Right ventricle myocardium inferior (tissue), 1 donor: Measurements from ENCODE around the gene VSIR. TPM values are rescaled to one million over a fixed set of nuclear protein-coding genes. Genes with fewer than 3 reads are reported as not detected.

ENCODE experiments used
- ATAC-seq: fragments of 200-7000 bp; cut with Tn5 transposase; one replicate; pipeline ENCODE4 v1.9.1; 2020; ENCODE audit warnings: mild to moderate bottlenecking, moderate library complexity
- DNase-seq: peaks from one replicate; pipeline ENCODE4 v3.0.0; 2021; ENCODE audit errors: missing footprints
- intact Hi-C: fragments of 100-400 bp; cut with DNase I; formaldehyde crosslinking; loops from one replicate; pipeline ENCODE4 v1.11.0; 2022
- long read RNA-seq: library from polyadenylated mRNA; unstranded; transcript quantifications from one replicate; pipeline ENCODE4 v2.0.0, GENCODE V29; 2021
- total RNA-seq: library from RNA; stranded (reverse); fragmentation: NEBNext Ultra II Directional; extraction: Animal tissue kit (Norgen Biotek cat#: 25700); gene quantifications from one replicate; pipeline ENCODE4 v1.2.1, GENCODE V29; 2021
- donor health status: DM: no; HTN: yes; CAD: no; lungs with severe emphysema.

Gene VSIR
- 140 TPM for total RNA-seq
- long read RNA-seq, full-length matches to known transcripts = 125 of 168 reads
- long read RNA-seq, partial matches to known transcripts = 23 of 168 reads
- long read RNA-seq, other reads (novel, unspliced or antisense) = 20 of 168 reads

DNA sequence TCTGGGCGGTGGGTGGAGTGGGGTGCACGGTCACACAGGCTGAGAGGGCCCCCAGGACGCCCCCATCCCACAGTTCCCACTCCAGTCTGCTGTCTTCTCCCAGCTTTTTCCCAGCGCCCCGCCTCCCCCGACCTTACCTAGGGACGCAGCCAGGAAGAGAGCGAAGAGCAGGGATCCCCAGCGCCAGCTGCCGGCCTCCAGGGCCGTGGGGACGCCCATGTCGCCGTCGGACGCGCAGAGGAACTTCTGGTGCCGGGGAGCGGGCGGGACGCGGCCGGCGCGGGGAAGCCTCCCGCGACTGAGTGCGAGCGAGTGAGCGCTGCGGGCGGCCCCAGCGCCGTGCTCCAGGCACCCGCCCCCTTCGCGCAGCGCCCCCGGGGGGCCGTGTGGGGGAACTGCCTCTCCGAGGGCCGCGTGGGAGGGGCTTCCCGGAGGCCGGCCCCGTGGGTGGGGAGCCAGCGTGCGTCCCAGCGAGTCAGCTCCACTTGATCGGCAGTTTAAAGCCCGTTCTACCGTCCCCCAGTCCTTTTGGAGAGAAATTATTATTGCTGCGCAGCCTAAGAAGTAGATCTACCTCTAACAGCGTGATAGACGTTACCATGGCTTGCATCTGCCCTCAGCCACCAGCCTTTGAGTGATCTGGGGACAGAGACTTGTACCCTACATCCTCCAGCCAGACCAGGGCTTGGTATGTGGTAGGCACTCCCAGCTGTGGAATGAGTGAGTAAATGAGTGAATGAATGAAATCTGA lies at the start of gene VSIR:
Gene VSIR, minus strand, starts transcription at position 300 of the 751 bp plus-strand sequence. Its CDS starts 81 bp downstream, at position 219.
- DNase-seq = peak; percentile 97
- intact Hi-C loops = loop anchor here (1.0 to 2.0 kb wide), 3 partner anchors 27 to 60 kb away; no protein-coding TSS in a partner anchor
- peak; percentile 88 for ATAC-seq

DNA sequence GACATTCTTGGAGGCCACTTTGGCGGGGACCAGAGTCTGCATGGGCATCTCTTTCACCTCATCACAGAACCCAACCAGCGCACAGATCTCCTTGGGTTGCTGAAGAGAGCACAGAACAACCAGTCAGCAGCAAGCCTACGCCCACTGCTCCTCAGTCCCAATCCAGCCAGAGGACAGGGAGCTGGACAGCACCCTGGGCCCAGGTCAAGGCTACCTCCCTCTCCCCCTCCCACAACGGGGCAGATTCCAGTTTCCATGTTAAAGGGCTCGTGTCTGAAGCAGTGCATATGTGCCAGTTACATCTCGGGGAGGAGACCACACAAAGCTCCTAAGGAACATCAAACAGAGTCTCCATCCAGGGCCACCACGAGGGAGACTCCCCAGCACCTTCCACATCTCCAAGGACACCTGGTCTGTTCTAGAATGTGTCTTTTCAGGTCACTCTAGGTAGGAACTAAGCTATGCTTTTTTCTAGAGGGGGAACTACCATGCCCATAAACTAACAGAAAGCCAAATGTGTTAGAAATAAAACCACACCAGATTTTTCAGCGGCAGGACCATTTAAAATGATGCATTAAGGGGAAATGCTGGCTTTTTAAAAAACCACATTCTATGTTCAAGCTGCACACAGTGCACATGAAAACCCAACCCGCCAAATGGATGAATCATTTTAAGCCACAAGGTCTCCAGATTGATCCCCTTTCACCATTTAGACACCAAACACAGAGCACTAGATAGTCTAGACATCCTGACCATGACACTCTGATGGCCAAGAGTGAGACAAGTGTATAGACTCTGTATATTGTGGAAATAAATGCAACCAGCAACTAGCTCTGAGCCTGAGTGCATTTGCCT lies 48.8 kb upstream of the VSIR start:
- intact Hi-C loops = no loop called here
- no peak for DNase-seq

DNA sequence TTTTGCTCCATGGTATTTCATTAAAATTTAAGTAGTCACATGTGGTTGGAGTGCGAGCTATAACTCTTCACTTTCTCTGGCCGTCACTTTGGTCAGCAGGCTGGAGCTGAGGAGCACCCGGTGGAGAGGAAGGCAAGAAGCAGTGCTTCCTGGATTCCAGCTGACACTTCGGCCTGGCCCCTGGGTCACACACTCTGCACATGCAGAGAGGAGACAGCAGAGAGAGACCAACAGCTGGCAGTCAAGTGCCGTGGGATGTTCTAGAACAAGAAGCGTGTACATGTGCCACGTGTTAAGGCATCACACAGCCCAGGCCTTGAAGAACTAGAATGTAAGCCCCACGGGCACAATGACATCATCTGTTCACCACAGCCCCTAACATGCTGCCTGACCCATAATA lies 47.6 kb upstream of the VSIR start:
- no peak for DNase-seq
- intact Hi-C loops = no loop called here

More for the DNA sequence above, 48.8 kb upstream of the VSIR start:
- no peak for ATAC-seq

DNA sequence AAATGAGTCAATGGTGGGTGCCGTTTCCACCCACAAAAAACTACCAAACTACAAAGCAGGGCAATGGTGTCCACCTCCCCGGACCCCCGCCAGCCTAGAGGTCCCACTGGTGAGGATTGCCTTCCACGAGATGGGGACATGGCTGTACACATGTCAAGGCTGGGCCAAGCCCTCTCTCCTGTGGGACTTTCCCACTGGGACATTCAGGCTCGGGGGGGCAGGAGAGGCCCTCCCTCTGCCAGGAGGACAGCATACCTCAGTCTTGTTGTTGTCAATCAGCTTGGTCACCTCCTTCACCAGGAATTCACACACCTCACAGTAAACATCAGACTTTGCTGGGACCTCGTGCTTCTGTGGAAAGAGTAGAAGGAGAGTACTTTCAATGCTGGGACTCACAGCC lies 46.7 kb upstream of the VSIR start:
- ATAC-seq = no peak
- no peak for DNase-seq
- intact Hi-C loops = no loop called here

More for the DNA sequence above, 47.6 kb upstream of the VSIR start:
- ATAC-seq = no peak

DNA sequence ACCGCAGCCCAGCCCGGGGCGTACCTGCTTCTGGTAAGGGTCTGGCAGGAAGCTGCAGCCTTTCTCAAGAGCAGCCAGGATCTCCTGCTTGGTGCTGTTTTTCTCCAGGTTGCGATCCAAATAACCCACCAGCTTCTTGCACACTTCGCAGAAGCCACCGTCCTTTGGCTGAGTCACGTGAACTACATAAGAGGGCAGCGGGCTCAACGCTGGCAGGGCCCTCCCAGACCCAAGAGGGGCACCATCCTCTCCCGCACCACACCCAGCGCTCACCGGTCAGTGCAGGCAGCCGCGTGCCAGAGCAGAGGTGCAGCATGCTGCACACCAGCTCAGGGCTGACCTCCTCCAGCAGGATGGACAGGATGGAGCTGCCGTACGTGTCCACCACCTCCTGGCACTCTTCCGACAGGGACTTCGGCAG lies 46.1 kb upstream of the VSIR start:
- intact Hi-C loops = no loop called here
- no peak for DNase-seq
- no peak for ATAC-seq

DNA sequence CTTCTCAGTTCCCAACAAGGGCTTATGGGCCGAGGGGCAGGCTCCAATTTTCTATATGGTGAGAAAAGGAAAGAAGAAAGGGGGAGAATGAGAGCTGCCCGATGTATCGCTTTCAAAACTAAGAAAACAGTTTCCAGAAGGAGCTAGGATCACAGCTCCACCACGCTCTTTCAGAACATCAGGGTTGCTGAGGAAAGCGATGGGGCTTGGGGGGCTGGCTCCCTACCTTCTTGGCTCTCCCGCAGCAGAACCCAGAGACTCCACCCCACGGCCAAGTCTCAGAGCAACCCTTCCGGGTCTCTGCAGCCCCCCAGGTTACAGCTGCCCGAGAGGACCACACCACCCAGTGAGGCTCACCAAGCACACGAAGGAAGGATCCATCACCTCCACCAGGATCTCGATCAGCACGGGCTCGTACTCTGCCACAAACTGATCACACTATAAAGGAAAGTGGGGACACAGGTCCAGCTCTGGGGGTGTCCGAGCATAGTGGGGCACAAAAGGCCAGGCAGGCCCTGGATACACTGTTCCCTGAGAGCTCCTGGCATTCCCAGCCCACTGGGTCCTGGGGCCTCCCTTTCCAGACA lies 45.4 kb upstream of the VSIR start:
- DNase-seq = no peak
- intact Hi-C loops = no loop called here
- no peak for ATAC-seq

DNA sequence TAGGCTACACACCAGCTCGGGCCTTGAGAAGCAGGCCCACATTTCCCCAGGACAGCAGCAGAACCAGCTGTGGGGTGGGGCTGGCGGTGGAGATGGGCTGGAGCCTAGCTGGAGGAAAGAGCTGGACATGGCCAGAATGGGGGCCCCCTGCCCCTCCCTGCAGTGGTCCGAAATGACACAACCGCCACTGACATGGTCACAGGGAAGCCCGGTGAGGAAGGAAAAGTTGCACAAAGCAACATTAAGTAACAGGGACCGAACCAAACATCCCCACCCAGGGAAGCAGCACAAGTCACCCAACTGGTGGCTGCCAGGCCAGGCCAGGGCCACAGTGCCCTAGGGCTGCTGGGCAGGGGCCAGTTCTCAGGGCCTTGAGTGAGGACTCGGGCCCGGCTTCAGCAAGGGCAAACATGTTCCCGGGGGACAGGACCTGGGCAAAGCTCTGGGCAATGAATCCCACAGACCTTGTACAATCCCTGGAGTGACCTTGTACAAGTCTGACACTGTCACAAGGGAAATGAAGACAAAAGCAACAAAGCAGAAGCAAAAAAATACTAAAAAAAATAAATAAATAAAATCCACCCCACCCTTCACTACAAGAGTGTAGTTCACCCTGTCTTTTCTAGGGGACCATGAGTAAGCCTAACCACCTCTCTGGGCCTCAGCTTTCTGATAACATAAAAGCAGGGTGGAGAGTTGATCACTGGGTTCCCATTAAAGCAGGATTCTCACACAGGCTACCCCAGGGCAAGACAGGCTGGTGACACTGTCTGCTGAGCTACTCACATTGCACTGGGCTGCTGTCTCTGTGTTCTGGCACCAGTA lies 44.7 kb upstream of the VSIR start:
- ATAC-seq (peak; percentile 77), DNase-seq (peak; percentile 89)

DNA sequence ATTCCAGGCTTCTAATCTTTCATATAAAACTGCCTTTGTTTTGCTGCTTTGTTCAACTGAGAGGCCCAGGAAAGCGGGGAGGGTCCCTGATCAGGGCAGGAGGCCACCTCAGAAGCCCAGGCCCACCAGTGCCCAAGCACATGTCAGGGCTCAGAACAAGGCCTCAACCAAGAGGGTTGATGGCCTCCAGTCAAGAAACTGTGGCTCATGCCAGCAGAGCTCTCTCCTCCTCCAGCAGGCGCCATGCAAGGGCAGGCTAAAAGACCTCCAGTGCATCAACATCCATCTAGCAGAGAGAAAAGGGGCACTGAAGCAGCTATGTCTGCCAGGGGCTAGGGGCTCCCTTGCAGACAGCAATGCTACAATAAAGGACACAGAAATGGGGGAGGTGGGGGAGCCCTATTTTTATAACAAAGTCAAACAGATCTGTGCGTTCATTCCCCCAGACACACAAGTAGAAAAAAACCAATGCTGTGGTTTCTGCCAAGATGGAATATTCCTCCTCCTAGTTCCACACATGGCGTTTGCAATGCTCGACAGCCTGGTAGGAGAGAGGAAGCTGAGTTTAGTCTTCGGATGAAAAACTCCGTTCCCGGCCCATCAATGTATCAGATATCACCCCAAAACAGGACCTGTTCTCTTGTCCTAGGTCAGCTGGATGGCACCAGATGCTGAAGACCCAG lies 43.8 kb upstream of the VSIR start:
- no peak for ATAC-seq
- no peak for DNase-seq
- intact Hi-C loops = no loop called here

More for the DNA sequence above, 44.7 kb upstream of the VSIR start:
- intact Hi-C loops = no loop called here

DNA sequence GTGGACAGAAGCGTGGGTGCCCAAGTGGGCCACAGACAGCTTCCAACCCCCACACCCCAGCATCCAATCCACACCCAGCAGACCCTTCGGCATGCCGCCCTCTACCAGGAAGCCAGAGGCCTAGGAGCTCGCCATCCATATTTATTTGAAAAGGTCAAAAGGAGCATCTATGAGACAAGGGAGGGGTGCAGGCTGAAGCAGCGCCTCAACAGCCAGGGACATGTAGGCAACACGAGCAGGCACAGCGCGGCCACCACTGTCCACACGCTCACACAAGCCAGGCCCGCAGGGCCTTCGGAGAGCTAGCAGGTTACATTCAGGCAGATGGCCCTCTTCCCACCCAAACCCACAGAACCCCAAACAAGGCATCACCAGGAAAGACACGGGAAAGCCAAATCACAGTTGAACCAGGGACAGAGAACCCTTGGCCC lies 43.1 kb upstream of the VSIR start:
- ATAC-seq = no peak

DNA sequence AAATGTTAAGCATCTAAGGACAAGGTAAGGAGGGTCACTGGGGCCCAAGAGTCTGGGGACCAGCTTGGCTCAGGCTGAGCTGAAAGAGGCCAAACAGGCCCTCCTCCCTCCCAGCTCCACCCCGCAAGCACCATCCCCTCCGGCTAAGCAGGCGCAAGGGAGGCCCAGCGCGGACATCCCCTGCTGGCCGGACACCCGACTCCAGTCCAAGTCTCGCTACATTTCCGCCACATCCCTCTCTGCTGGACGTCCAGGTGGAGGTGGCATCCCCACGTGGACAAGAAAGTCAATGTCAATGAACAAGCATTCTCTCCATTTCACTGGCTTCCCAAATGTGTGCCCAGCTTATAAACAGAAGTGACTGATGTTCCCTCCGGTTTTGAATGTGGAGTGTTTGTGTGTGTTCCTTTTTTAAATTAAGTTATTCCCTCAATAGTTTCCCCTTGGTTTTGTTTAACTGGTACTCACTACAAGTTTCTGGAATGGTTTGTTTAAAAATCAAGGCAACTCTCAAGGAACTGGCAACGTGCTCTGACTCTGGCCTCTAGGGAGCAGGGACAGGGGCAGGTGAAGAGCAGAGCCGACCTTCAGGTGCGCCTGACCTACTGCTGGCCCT lies 42.3 kb upstream of the VSIR start:
- intact Hi-C loops = no loop called here
- ATAC-seq = no peak
- DNase-seq = no peak

More for the DNA sequence above, 43.1 kb upstream of the VSIR start:
- DNase-seq = no peak
- intact Hi-C loops = no loop called here

DNA sequence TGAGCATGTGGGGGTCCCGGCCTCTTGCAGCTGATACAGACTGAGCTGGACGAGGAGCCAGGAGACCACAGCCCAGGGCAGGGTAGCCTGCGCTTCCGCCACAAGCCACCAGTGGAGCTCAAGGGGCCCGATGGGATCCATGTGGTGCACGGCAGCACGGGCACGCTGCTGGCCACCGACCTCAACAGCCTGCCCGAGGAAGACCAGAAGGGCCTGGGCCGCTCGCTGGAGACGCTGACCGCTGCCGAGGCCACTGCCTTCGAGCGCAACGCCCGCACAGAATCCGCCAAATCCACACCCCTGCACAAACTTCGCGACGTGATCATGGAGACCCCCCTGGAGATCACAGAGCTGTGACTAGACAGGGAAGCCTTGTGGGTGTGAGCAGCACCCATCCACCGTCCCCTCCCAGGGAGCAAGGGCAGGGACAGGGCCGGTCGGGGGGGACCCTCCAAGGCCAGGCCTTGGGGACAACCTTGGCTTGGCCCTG lies 41.6 kb upstream of the VSIR start:
- intact Hi-C loops = loop anchor here (5.0 kb wide), 2 partner anchors 108 to 433 kb away; no protein-coding TSS in a partner anchor
- DNase-seq = no peak
- ATAC-seq = no peak

DNA sequence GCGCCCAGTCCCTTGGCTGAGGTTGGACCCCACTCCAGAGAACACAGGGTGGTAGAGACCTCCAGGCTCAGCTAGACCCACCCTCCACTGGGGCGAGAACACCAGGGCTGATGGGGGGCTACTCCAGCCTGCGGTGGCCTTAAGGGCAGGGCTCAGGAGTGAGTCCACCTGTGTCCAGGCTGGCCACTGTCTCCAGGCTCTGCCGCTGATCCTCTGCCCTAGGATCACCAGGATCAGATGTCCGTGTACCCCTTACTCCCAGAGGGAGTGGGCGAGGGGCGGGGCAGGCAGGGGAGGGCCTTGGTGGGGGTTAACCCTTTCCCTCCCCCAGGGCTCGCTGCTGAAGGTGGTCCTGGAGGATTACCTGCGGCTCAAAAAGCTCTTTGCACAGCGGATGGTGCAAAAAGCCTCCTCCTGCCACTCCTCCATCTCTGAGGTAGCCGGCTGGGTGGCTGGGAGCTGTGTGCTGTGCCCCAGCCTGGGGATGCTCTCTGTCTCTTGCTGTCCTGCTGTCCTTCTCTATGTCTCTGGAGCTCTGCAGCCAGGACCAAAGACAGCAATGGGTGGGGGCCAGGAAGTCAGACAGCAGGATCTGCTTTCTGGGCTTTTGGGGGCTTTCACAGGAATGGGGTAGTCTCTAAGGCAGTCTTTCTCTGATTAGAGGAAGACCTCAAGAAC lies 39.7 kb upstream of the VSIR start:
- no peak for DNase-seq
- intact Hi-C loops = loop anchor here (2.0 to 5.0 kb wide), 3 partner anchors 106 to 498 kb away; no protein-coding TSS in a partner anchor
- no peak for ATAC-seq

DNA sequence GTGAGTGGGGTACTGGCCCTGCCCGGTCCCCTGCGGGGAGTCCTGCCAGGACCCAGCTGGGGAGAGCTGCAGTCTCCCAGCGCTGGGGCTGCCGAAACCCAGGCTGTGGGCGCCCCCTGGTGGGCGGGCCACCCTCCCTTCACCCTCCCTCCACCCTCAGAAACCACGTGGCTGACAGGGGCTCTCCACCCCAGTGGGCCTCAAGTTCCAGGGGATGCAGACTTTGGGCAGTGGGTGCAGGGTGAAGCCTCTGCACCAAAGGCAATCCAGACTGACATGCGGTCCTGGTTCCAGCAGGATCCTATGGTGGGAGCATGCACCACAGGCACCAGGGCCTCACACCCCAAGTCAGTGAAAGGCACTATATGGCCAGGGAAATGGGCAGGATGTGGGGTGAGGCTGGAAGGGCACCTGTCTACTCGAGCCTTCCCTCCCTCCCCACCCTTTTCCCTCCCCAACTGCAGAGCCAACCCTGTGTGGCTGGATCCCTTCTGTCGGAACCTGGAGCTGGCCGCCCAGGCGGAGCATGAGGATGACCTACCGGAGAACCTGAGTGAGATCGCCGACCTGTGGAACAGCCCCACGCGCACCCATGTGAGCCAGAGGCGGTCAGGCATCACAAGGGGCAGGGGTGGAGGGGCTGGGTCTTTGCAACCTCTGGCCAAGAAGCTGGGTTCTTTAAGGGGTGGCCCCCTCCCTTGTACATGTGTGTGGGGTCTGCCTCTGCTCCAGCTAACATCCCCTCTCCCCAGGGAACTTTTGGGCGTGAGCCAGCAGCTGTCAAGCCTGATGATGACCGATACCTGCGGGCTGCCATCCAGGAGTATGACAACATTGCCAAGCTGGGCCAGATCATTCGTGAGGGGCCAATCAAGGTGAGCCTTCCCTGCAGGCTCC lies 38.9 kb upstream of the VSIR start:
- peak; percentile 87 for DNase-seq
- peak; percentile 80 for ATAC-seq
- intact Hi-C loops = loop anchor here (2.0 to 5.0 kb wide), 3 partner anchors 105 to 497 kb away; no protein-coding TSS in a partner anchor

DNA sequence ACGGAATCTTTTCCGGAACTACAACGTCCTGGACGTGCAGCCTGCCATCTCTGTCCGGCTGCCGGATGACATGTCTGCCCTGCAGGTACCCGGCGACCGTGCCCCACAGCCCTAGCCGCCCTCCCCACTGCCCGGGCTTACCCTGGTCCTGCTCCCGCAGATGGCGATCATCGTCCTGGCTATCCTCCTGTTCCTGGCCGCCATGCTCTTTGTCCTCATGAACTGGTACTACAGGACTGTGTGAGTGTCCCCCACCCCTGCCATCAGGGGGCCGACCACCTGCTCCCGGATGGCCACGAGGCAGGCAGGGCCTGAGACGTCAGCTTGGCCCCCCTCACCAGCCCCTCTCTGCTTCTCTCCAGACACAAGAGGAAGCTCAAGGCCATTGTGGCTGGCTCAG lies 38.0 kb upstream of the VSIR start:
- ATAC-seq = no peak
- no peak for DNase-seq
- intact Hi-C loops = loop anchor here (5.0 kb wide), 2 partner anchors 104 to 429 kb away; no protein-coding TSS in a partner anchor

DNA sequence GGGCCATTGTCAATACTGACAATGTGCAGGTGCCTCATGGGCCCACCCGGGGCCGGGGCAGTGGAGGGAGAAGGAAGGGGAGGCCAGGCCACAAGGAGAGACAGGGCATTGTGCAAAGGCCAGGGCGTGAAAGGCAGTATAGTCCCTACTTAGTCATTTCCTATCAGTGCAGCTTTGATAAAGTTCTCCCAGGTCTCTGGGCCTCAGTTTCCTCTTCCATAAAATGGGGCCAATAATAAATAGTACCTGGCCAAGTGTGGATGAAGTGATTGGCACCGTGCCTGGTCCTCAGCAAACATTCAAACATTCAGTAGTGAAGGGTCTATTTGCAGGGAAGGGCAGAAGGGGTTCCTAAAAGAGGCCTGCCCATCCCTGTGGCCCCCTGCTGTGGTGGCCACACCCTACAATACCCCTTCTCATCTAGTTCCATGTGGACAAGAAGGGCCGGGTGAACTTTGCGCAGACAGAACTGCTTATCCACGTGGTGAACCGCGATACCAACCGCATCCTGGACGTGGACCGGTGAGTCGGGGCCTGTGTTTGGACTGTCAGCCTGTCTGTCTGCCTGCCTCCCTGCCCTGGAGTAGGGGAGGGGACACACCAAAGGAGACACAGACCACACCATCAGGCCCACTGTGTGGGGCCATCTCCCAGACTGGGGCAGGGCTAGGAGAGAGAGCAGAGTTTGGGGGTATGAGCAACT lies 36.9 kb upstream of the VSIR start:
- DNase-seq = no peak

More for the DNA sequence above, 36.9 kb upstream of the VSIR start:
- ATAC-seq = no peak
- intact Hi-C loops = loop anchor here (5.0 kb wide), 2 partner anchors 103 to 428 kb away; no protein-coding TSS in a partner anchor
